CD14-positive monocyte (primary cell): ENCODE data around the gene LRP1B. TPM values are rescaled to one million over a fixed set of nuclear protein-coding genes. Genes with fewer than 3 reads are reported as not detected.

ENCODE experiments used
- DNase-seq, 3 donors: peaks; one replicate each; pipeline ENCODE4 v3.0.0-alpha.2; 2011 to 2022
- H2AFZ ChIP-seq: 2 replicates; pipeline ENCODE4 v1.6.0; 2012; ENCODE audit warnings: mild to moderate bottlenecking, low read depth, low read length, inconsistent platforms; ENCODE audit not compliant: insufficient read depth, poor library complexity, severe bottlenecking
- H3K27ac ChIP-seq, 2 donors: 1 replicate in 1 of 2; 2 replicates in 1 of 2; pipeline ENCODE4 v1.5.1; 2012 to 2013; ENCODE audit warnings: low read length in 2 of 2, control low read depth in 1 of 2, inconsistent platforms in 1 of 2, low read depth in 1 of 2, mild to moderate bottlenecking in 1 of 2
- H3K27me3 ChIP-seq, 2 donors: one replicate each; pipeline versions ENCODE4 v1.6.0 to v1.6.1; 2011 to 2013; ENCODE audit warnings: low read length in 2 of 2; ENCODE audit not compliant: control insufficient read depth in 2 of 2, insufficient read depth in 2 of 2
- H3K36me3 ChIP-seq, 2 donors: replicated peaks in 1 of 2; 1 replicate in 1 of 2; 2 replicates in 1 of 2; pipeline versions ENCODE4 v1.5.1 to v1.6.1; 2012 to 2013; ENCODE audit warnings: low read length in 2 of 2, control low read depth in 1 of 2, inconsistent platforms in 1 of 2, mild to moderate bottlenecking in 1 of 2; ENCODE audit not compliant: insufficient read depth in 2 of 2, control insufficient read depth in 1 of 2
- H3K4me1 ChIP-seq, 2 donors: 1 replicate in 1 of 2; 2 replicates in 1 of 2; pipeline versions ENCODE4 v1.5.1 to v1.6.1; 2012 to 2013; ENCODE audit warnings: low read length in 2 of 2, control low read depth in 1 of 2, inconsistent platforms in 1 of 2, mild to moderate bottlenecking in 1 of 2, moderate library complexity in 1 of 2; ENCODE audit not compliant: insufficient read depth in 2 of 2, control insufficient read depth in 1 of 2
- H3K4me2 ChIP-seq: replicated peaks from 2 replicates; pipeline ENCODE3; 2012; ENCODE audit warnings: low read length, moderate library complexity, mild to moderate bottlenecking; ENCODE audit not compliant: poor library complexity, severe bottlenecking; ENCODE audit errors: extremely low read depth
- H3K4me3 ChIP-seq, 3 experiments: fragments of 200-600 bp in 1 of 3; sonication (generic) in 1 of 3; replicated peaks in 1 of 3; 1 replicate in 2 of 3; 2 replicates in 1 of 3; pipeline ENCODE4 v1.5.1; 2011 to 2013; ENCODE audit warnings: low read length in 3 of 3, mild to moderate bottlenecking in 3 of 3, control low read depth in 2 of 3, low read depth in 2 of 3, inconsistent platforms in 1 of 3, moderate library complexity in 1 of 3
- H3K79me2 ChIP-seq: 2 replicates; pipeline ENCODE4 v1.6.0; 2012; ENCODE audit warnings: mild to moderate bottlenecking, control low read depth, inconsistent platforms, low read length, moderate library complexity; ENCODE audit not compliant: insufficient read depth
- H3K9ac ChIP-seq: 2 replicates; pipeline ENCODE4 v1.6.0; 2017; ENCODE audit warnings: low read length, mild to moderate bottlenecking; ENCODE audit not compliant: insufficient read depth, poor library complexity, severe bottlenecking
- H3K9me3 ChIP-seq, 2 donors: replicated peaks in 1 of 2; 1 replicate in 1 of 2; 2 replicates in 1 of 2; pipeline versions ENCODE4 v1.5.1 to v1.6.1; 2012 to 2013; ENCODE audit warnings: low read length in 2 of 2, control low read depth in 1 of 2; ENCODE audit not compliant: control insufficient read depth in 1 of 2, insufficient read depth in 1 of 2
- H4K20me1 ChIP-seq: 2 replicates; pipeline ENCODE4 v1.6.0; 2012; ENCODE audit warnings: mild to moderate bottlenecking, low read length, control low read depth, moderate library complexity; ENCODE audit not compliant: insufficient read depth
- H3K27ac Mint-ChIP-seq, 7 donors: one replicate each; pipeline ENCODE4 v1.8.0; 2020; ENCODE audit warnings: mild to moderate bottlenecking in 7 of 7, mixed read lengths in 7 of 7, moderate library complexity in 6 of 7, inconsistent platforms in 2 of 7
- H3K27me3 Mint-ChIP-seq, 3 donors: one replicate each; pipeline ENCODE4 v1.8.0; 2021 to 2022; ENCODE audit warnings: low read depth in 3 of 3, mild to moderate bottlenecking in 3 of 3, mixed read lengths in 3 of 3, moderate library complexity in 3 of 3, inconsistent platforms in 1 of 3
- H3K36me3 Mint-ChIP-seq, 2 donors: one replicate each; pipeline ENCODE4 v1.8.0; 2020; ENCODE audit warnings: mixed read lengths in 2 of 2, inconsistent platforms in 1 of 2, mild to moderate bottlenecking in 1 of 2
- H3K4me1 Mint-ChIP-seq: one replicate; pipeline ENCODE4 v1.8.0; 2020; ENCODE audit warnings: mild to moderate bottlenecking, mixed read lengths
- H3K4me3 Mint-ChIP-seq, 2 donors: one replicate each; pipeline ENCODE4 v1.8.0; 2020; ENCODE audit warnings: mild to moderate bottlenecking in 2 of 2, mixed read lengths in 2 of 2, moderate library complexity in 1 of 2
- H3K9me3 Mint-ChIP-seq, 7 donors: one replicate each; pipeline ENCODE4 v1.8.0; 2020 to 2022; ENCODE audit warnings: mixed read lengths in 7 of 7, mild to moderate bottlenecking in 6 of 7, moderate library complexity in 6 of 7, inconsistent platforms in 2 of 7
- CTCF ChIP-seq: fragments of 200-600 bp; IDR thresholded peaks from one replicate; pipeline ENCODE4 v1.8.0; 2022; ENCODE audit warnings: antibody characterized with exemption, mild to moderate bottlenecking
- WGBS: methylation state at CpG from one replicate; pipeline ENCODE4 v1.1.5; 2013; ENCODE audit warnings: missing lambda C conversion rate; ENCODE audit not compliant: insufficient coverage; 5-methylcytosine and 5-hydroxymethylcytosine counted together
- intact Hi-C, 2 donors: fragments of 100-400 bp; cut with micrococcal nuclease; formaldehyde crosslinking; loops; one replicate each; pipeline versions ENCODE4 v1.15.0 to v1.15.1; 2023
- polyA plus RNA-seq, 3 donors: library from polyadenylated mRNA; depleted of rRNA in 1 of 3; unstranded in 2 of 3; stranded (reverse) in 1 of 3; fragments of 300-500 nt in 2 of 3; fragments of >200 nt in 1 of 3; fragmentation: Illumina TruSeq in 2 of 3; gene quantifications; 1 replicate in 2 of 3; 2 replicates in 1 of 3; pipeline ENCODE4 v1.2.3, GENCODE V29; 2012 to 2021

Gene LRP1B
- polyA plus RNA-seq, 3 donors, result not detected

- no peaks in the 10 kb centered on the region for H3K4me1 ChIP-seq
- H4K20me1 ChIP-seq, result no peaks in the 10 kb centered on the region
- H3K27me3 ChIP-seq, result no peaks in the 10 kb centered on the region
- intact Hi-C loops, result no loop called here
- H3K9me3 Mint-ChIP-seq, result peaks cover 11 to 18% (median 16%) of the 10 kb centered on the region in 7 donors
- H3K36me3 Mint-ChIP-seq, result no peaks in the 10 kb centered on the region
- 86% methylated on average over 1 of the region's 2 CpGs for WGBS
- DNase-seq, result no peak
- no peak overlapping the region for H3K4me3 ChIP-seq
- H3K79me2 ChIP-seq, result no peaks in the 10 kb centered on the region
- no peak overlapping the region for H3K4me2 ChIP-seq
- H3K27ac ChIP-seq, result no peak overlapping the region
- H3K9me3 ChIP-seq, result peaks cover 8 to 17% of the 10 kb centered on the region in 2 donors
- no peaks in the 10 kb centered on the region for H3K4me1 Mint-ChIP-seq
- H3K9ac ChIP-seq, result no peak overlapping the region
- no peak overlapping the region for H2AFZ ChIP-seq
- TF ChIP-seq CTCF, result no peak
- no peak overlapping the region for H3K4me3 Mint-ChIP-seq
- no peaks in the 10 kb centered on the region for H3K27me3 Mint-ChIP-seq
- no peaks in the 10 kb centered on the region for H3K36me3 ChIP-seq
- no peak overlapping the region for H3K27ac Mint-ChIP-seq
These were observed 316.7 kb downstream of the LRP1B start for GRCh38 chr2:141814150-141814549.

GRCh38 chr2:141810148-141810547 lies 320.7 kb downstream of the LRP1B start:
- DNase-seq, result no peak
- no peak overlapping the region for H3K4me3 Mint-ChIP-seq
- Histone ChIP-seq H3K4me2 (no peak overlapping the region), H3K9me3 (peaks cover 8 to 15% of the 10 kb centered on the region in 2 donors), H3K4me3 (no peak overlapping the region), H3K9ac (no peak overlapping the region), H3K4me1 (no peaks in the 10 kb centered on the region), H3K27me3 (no peaks in the 10 kb centered on the region), H3K27ac (no peak overlapping the region), H3K79me2 (no peaks in the 10 kb centered on the region), H2AFZ (no peak overlapping the region), H3K36me3 (no peaks in the 10 kb centered on the region), H4K20me1 (no peaks in the 10 kb centered on the region)
- no peak for TF ChIP-seq CTCF
- H3K36me3 Mint-ChIP-seq, result no peaks in the 10 kb centered on the region
- H3K9me3 Mint-ChIP-seq, result peaks cover 4 to 17% (median 10%) of the 10 kb centered on the region in 7 donors
- H3K27ac Mint-ChIP-seq, result no peak overlapping the region
- intact Hi-C loops, result no loop called here
- 93% methylated on average over 5 of the region's 7 CpGs for WGBS
- H3K4me1 Mint-ChIP-seq, result no peaks in the 10 kb centered on the region
- no peaks in the 10 kb centered on the region for H3K27me3 Mint-ChIP-seq
